Endothelial cell of umbilical vein (primary cell): Measurements from ENCODE around the gene ZNF609. TPM values are rescaled to one million over a fixed set of nuclear protein-coding genes. Genes with fewer than 3 reads are reported as not detected.

Experiments used
- BruUV-seq: library from RNA; stranded (reverse); fragments of 400-500 nt; replicated peaks from 2 replicates; lab custom pipeline; 2021; lab: Mats Ljungman, UMichigan
- CTCF ChIA-PET: fragments of 300-600, 350-600 bp; sonication (Branson Sonifier 250); formaldehyde crosslinking; loops from one replicate; lab custom pipeline; 2021; ENCODE audit warnings: antibody characterized with exemption, inconsistent platforms; lab: Charles Lee
- POLR2A ChIA-PET: fragments of 300-600, 350-600 bp; sonication (Branson Sonifier 250); formaldehyde crosslinking; loops from one replicate; lab custom pipeline; 2021; ENCODE audit warnings: antibody characterized with exemption, inconsistent platforms; lab: Charles Lee
- DNase-seq: peaks from one replicate; pipeline ENCODE4 v3.0.0-alpha.2; 2011; ENCODE audit warnings: low read depth, low spot score
- FAIRE-seq: peaks from 2 replicates; lab custom pipeline; 2011; peaks lifted over from hg19 to GRCh38; lab: Jason Lieb, UNC
- H2AFZ ChIP-seq: 2 replicates; pipeline ENCODE4 v1.6.0; 2012; ENCODE audit warnings: low read depth, low read length, control low read depth, inconsistent platforms
- H3K27ac ChIP-seq: 2 replicates; pipeline ENCODE4 v1.5.1; 2011; ENCODE audit warnings: low read depth, mild to moderate bottlenecking, control low read depth, low read length, moderate library complexity; ENCODE audit not compliant: insufficient read depth
- H3K27me3 ChIP-seq, 2 experiments: 2 replicates each; pipeline versions ENCODE4 v1.6.0 to v1.6.1; 2011; ENCODE audit warnings: low read length in 2 of 2, mixed read lengths in 1 of 2; ENCODE audit not compliant: control insufficient read depth in 2 of 2, insufficient read depth in 2 of 2
- H3K36me3 ChIP-seq, 2 experiments: 2 replicates in 1 of 2; 3 replicates in 1 of 2; pipeline ENCODE4 v1.5.1; 2011; ENCODE audit warnings: low read length in 2 of 2, mild to moderate bottlenecking in 1 of 2, moderate library complexity in 1 of 2; ENCODE audit not compliant: control insufficient read depth in 2 of 2, insufficient read depth in 2 of 2; ENCODE audit errors: extremely low read depth in 1 of 2
- H3K4me1 ChIP-seq: 3 replicates; pipeline ENCODE4 v1.5.1; 2011; ENCODE audit warnings: mild to moderate bottlenecking, low read length; ENCODE audit not compliant: control insufficient read depth, insufficient read depth; ENCODE audit errors: extremely low read depth
- H3K4me2 ChIP-seq: 2 replicates; pipeline ENCODE4 v1.6.1; 2011; ENCODE audit warnings: low read length, control low read depth, mixed read lengths; ENCODE audit not compliant: insufficient read depth
- H3K4me3 ChIP-seq, 3 experiments: fragments of 200-600 bp in 1 of 3; sonication (generic), shearing (Covaris generic) in 1 of 3; replicated peaks in 1 of 3; 2 replicates each; pipeline ENCODE4 v1.5.1; 2011 to 2016; ENCODE audit warnings: control low read depth in 3 of 3, low read length in 3 of 3, mild to moderate bottlenecking in 2 of 3, inconsistent platforms in 1 of 3, low read depth in 1 of 3, moderate library complexity in 1 of 3; ENCODE audit not compliant: insufficient read depth in 1 of 3
- H3K79me2 ChIP-seq: 2 replicates; pipeline ENCODE4 v1.6.0; 2012; ENCODE audit warnings: low read length, inconsistent platforms; ENCODE audit not compliant: control insufficient read depth, insufficient read depth
- H3K9ac ChIP-seq: replicated peaks from 2 replicates; pipeline ENCODE3; 2011; ENCODE audit warnings: low read length, control low read depth; ENCODE audit not compliant: insufficient read depth; ENCODE audit errors: extremely low read depth
- H3K9me1 ChIP-seq: replicated peaks from 3 replicates; pipeline ENCODE4 v1.6.0; 2011; ENCODE audit warnings: mild to moderate bottlenecking, low read length; ENCODE audit not compliant: control insufficient read depth, insufficient read depth; ENCODE audit errors: extremely low read depth
- H3K9me3 ChIP-seq: replicated peaks from 2 replicates; pipeline ENCODE4 v1.5.1; 2012; ENCODE audit warnings: low read length, inconsistent platforms; ENCODE audit not compliant: control insufficient read depth, insufficient read depth
- H4K20me1 ChIP-seq: replicated peaks from 2 replicates; pipeline ENCODE3; 2011; ENCODE audit warnings: mild to moderate bottlenecking, low read length; ENCODE audit not compliant: control insufficient read depth, insufficient read depth; ENCODE audit errors: extremely low read depth
- CTCF ChIP-seq, 2 donors: IDR thresholded peaks; 1 replicate in 1 of 2; 2 replicates in 1 of 2; pipeline ENCODE4 v1.5.1; 2011; ENCODE audit warnings: low read length in 2 of 2, mild to moderate bottlenecking in 2 of 2, moderate library complexity in 2 of 2, control low read depth in 1 of 2, inconsistent platforms in 1 of 2, low read depth in 1 of 2; ENCODE audit not compliant: insufficient read depth in 1 of 2; ENCODE audit errors: extremely low read depth in 1 of 2
- EZH2 ChIP-seq: IDR thresholded peaks from 2 replicates; pipeline ENCODE4 v1.6.1; 2012; ENCODE audit warnings: borderline replicate concordance, low read depth, mild to moderate bottlenecking, moderate library complexity, low read length, inconsistent platforms; ENCODE audit not compliant: severe bottlenecking
- FOS ChIP-seq: IDR thresholded peaks from 2 replicates; pipeline ENCODE4 v1.6.1; 2011; ENCODE audit warnings: mild to moderate bottlenecking, low read length, moderate library complexity, borderline replicate concordance; ENCODE audit not compliant: insufficient read depth
- GATA2 ChIP-seq: IDR thresholded peaks from 2 replicates; pipeline ENCODE4 v1.7.0; 2011; ENCODE audit warnings: low read depth, mild to moderate bottlenecking, moderate library complexity, mixed read lengths, low read length; ENCODE audit not compliant: insufficient read length, insufficient read depth
- JUN ChIP-seq: IDR thresholded peaks from 2 replicates; pipeline ENCODE4 v1.6.1; 2011; ENCODE audit warnings: borderline replicate concordance, low read depth; ENCODE audit not compliant: insufficient read length, insufficient read depth
- MAX ChIP-seq: IDR thresholded peaks from 2 replicates; pipeline ENCODE4 v1.6.1; 2011; ENCODE audit not compliant: insufficient read depth, insufficient read length
- MYC ChIP-seq: IDR thresholded peaks from one replicate; pipeline ENCODE4 v1.6.1; 2011; ENCODE audit warnings: mild to moderate bottlenecking, low read depth, low read length
- POLR2A ChIP-seq: IDR thresholded peaks from 2 replicates; pipeline ENCODE4 v1.6.1; 2012; ENCODE audit warnings: low read depth, mild to moderate bottlenecking, control low read depth, low read length
- POLR2AphosphoS5 ChIP-seq: IDR thresholded peaks from 2 replicates; pipeline ENCODE4 v1.6.1; 2012; ENCODE audit warnings: low read depth, mild to moderate bottlenecking, control low read depth, low read length, moderate library complexity; ENCODE audit not compliant: insufficient read depth
- dilution Hi-C: fragments of 300-500 bp; cut with MboI; formaldehyde crosslinking; loops from one replicate; pipeline ENCODE4 v1.15.0; 2019; ENCODE audit warnings: low sequenced_read_pairs; ENCODE audit not compliant: extremely low pct_ligation_motif_present
- intact Hi-C: fragments of 100-400 bp; cut with micrococcal nuclease; formaldehyde crosslinking; loops from one replicate; pipeline ENCODE4 v1.10.0; 2022
- polyA plus RNA-seq, 4 experiments: library from polyadenylated mRNA; depleted of rRNA in 3 of 4; stranded (reverse) in 3 of 4; unstranded in 1 of 4; fragments of >200 nt; gene quantifications; 2 replicates each; pipeline versions ENCODE4 v1.2.1 to v1.2.3, GENCODE V29; 2011 to 2012; ENCODE audit warnings: missing spikeins in 1 of 4
- total RNA-seq: library from RNA; stranded (reverse); gene quantifications from 2 replicates; pipeline ENCODE4 v1.2.3, GENCODE V29; 2021

Gene ZNF609
- total and polyA plus RNA-seq, 2 donors (not counting 3 experiments of a cell fraction or from before 2014, with no cell fraction given) = 18.2 to 49.6 TPM

- ChIA-PET POLR2A (no interaction called here), CTCF (interaction anchor here (0.6 to 10.2 kb wide), 25 partner anchors 10 to 354 kb away, joined by 3 to 446 read pairs (median 4); partner anchors contain the start of genes ANKDD1A, KBTBD13 and PIF1)
- Histone ChIP-seq H4K20me1 (no peaks in the 10 kb centered on the region), H3K9me1 (no peaks in the 10 kb centered on the region), H3K9me3 (no peaks in the 10 kb centered on the region), H3K27me3 (no peaks in the 10 kb centered on the region), H3K4me3 (no peak overlapping the region), H3K36me3 (no peaks in the 10 kb centered on the region), H2AFZ (no peak overlapping the region), H3K27ac (no peak overlapping the region), H3K9ac (no peak overlapping the region), H3K4me1 (no peaks in the 10 kb centered on the region), H3K79me2 (no peaks in the 10 kb centered on the region), H3K4me2 (no peak overlapping the region)
- FAIRE-seq (peak; percentile 97), DNase-seq (peak; percentile 67)
- intact Hi-C loops (loop anchor here (1.0 to 5.0 kb wide), 6 partner anchors 79 to 402 kb away; partner anchors contain the start of gene PDCD7), dilution Hi-C loops (no loop called here)
- TF ChIP-seq CTCF (IDR thresholded peaks at IDR 0.05; ENCODE audit: extremely low read depth in 1 of 2, insufficient read depth in 1 of 2, low read depth in 1 of 2, low read length in 2 of 2) (peak; percentile 84 to 87), POLR2A (no peak), JUN (no peak)
- no TSS peak for BruUV-seq
These were observed 270.8 kb downstream of the ZNF609 start for GRCh38 chr15:64731012-64731804.

- CTCF ChIA-PET = interaction anchor here (1.1 to 10.2 kb wide), 16 partner anchors 13 to 354 kb away, joined by 3 to 446 read pairs (median 5); partner anchors contain the start of gene KBTBD13
- H4K20me1 ChIP-seq = no peaks in the 10 kb centered on the region
- H3K9ac ChIP-seq = no peak overlapping the region
- H3K4me2 ChIP-seq = no peak overlapping the region
- POLR2A ChIA-PET = no interaction called here
- no TSS peak for BruUV-seq
- intact Hi-C loops (loop anchor here (1.0 to 5.0 kb wide), 6 partner anchors 79 to 402 kb away; partner anchors contain the start of gene PDCD7), dilution Hi-C loops (no loop called here)
- no peak overlapping the region for H2AFZ ChIP-seq
- H3K9me1 ChIP-seq = no peaks in the 10 kb centered on the region
- H3K27ac ChIP-seq = no peak overlapping the region
- H3K27me3 ChIP-seq = no peaks in the 10 kb centered on the region
- TF ChIP-seq GATA2 (no peak), MAX (no peak), CTCF (IDR thresholded peaks at IDR 0.05; ENCODE audit: extremely low read depth in 1 of 2, insufficient read depth in 1 of 2, low read depth in 1 of 2, low read length in 2 of 2) (no peak), POLR2AphosphoS5 (no peak), MYC (no peak), EZH2 (no peak), FOS (no peak), POLR2A (no peak), JUN (no peak)
- no peaks in the 10 kb centered on the region for H3K9me3 ChIP-seq
- no peak for FAIRE-seq
- no peak for DNase-seq
- no peaks in the 10 kb centered on the region for H3K4me1 ChIP-seq
- no peak overlapping the region for H3K4me3 ChIP-seq
- H3K79me2 ChIP-seq = no peaks in the 10 kb centered on the region
- no peaks in the 10 kb centered on the region for H3K36me3 ChIP-seq
These were observed 271.4 kb downstream of the ZNF609 start for GRCh38 chr15:64731805-64732151.
